GM12878 (cell line): ENCODE measurements around the gene SRC. TPM values are rescaled to one million over a fixed set of nuclear protein-coding genes. Genes with fewer than 3 reads are reported as not detected.

Source experiments
- ATAC-seq: fragments of 200-7000 bp; cut with Tn5 transposase; 3 replicates; pipeline ENCODE4 v1.9.1; 2020; ENCODE audit warnings: mild to moderate bottlenecking, moderate library complexity
- BruUV-seq: library from RNA; stranded (reverse); fragments of 400-500 nt; replicated peaks from 2 replicates; lab custom pipeline; 2021; lab: Mats Ljungman, UMichigan
- CTCF ChIA-PET: fragments of 300-600 bp; sonication (Branson Sonifier 250); formaldehyde crosslinking; extraction: SDS; loops from one replicate; lab custom pipeline; 2021; ENCODE audit warnings: inconsistent platforms; lab: Yijun Ruan, JAX
- POLR2A ChIA-PET: fragments of 350-600 bp; formaldehyde crosslinking; extraction: SDS; loops from one replicate; lab custom pipeline; 2021; ENCODE audit warnings: inconsistent platforms; lab: Charles Lee
- RAD21 ChIA-PET: fragments of 300-600 bp; sonication (Branson Sonifier 250); formaldehyde crosslinking; loops from one replicate; lab custom pipeline; 2023; ENCODE audit warnings: antibody characterized with exemption; ENCODE audit not compliant: unreplicated experiment; lab: Charles Lee
- SMC1A ChIA-PET: fragments of 300-600 bp; sonication (Branson Sonifier 250); formaldehyde crosslinking; loops from one replicate; lab custom pipeline; 2023; ENCODE audit not compliant: unreplicated experiment, uncharacterized antibody; lab: Charles Lee
- DNase-seq: peaks from one replicate; pipeline ENCODE4 v3.0.0-alpha.2; 2011; ENCODE audit warnings: low read depth, low spot score
- FAIRE-seq: peaks from 3 replicates; lab custom pipeline; 2011; peaks lifted over from hg19 to GRCh38; lab: Jason Lieb, UNC
- H2AFZ ChIP-seq: 2 replicates; pipeline ENCODE4 v1.6.0; 2011; ENCODE audit warnings: low read depth, low read length, control low read depth; ENCODE audit not compliant: control insufficient read depth
- H3K27ac ChIP-seq: 2 replicates; pipeline ENCODE4 v1.5.1; 2011; ENCODE audit warnings: control low read depth; ENCODE audit not compliant: control insufficient read depth, insufficient read depth
- H3K27me3 ChIP-seq, 2 experiments: replicated peaks in 1 of 2; 2 replicates each; pipeline versions ENCODE4 v1.6.0 to v1.6.1; 2011; ENCODE audit warnings: low read length in 1 of 2; ENCODE audit not compliant: control insufficient read depth in 2 of 2, insufficient read depth in 2 of 2
- H3K36me3 ChIP-seq, 2 experiments: 2 replicates each; pipeline ENCODE4 v1.5.1; 2011; ENCODE audit warnings: low read length in 1 of 2; ENCODE audit not compliant: control insufficient read depth in 2 of 2, insufficient read depth in 2 of 2
- H3K4me1 ChIP-seq: 2 replicates; pipeline ENCODE4 v1.6.1; 2011; ENCODE audit warnings: mild to moderate bottlenecking, low read length, moderate library complexity, mixed read lengths; ENCODE audit not compliant: control insufficient read depth, insufficient read depth
- H3K4me2 ChIP-seq: 2 replicates; pipeline ENCODE4 v1.6.0; 2011; ENCODE audit warnings: control low read depth; ENCODE audit not compliant: control insufficient read depth, insufficient read depth
- H3K4me3 ChIP-seq: fragments of 200-600 bp; sonication (generic); 2 replicates; pipeline ENCODE4 v1.5.1; 2016
- H3K79me2 ChIP-seq: 2 replicates; pipeline ENCODE4 v1.6.0; 2011; ENCODE audit warnings: low read length; ENCODE audit not compliant: control insufficient read depth, insufficient read depth
- H3K9ac ChIP-seq: 2 replicates; pipeline ENCODE4 v1.8.0; 2011; ENCODE audit warnings: low read length, control low read depth, mixed read lengths; ENCODE audit not compliant: control insufficient read depth, insufficient read depth
- H3K9me3 ChIP-seq: replicated peaks from 3 replicates; pipeline ENCODE4 v1.5.1; 2011; ENCODE audit warnings: mild to moderate bottlenecking, low read length; ENCODE audit not compliant: control insufficient read depth, insufficient read depth
- H4K20me1 ChIP-seq: 2 replicates; pipeline ENCODE4 v1.6.0; 2011; ENCODE audit not compliant: control insufficient read depth, insufficient read depth
- HSF1 ChIP-seq: fragments of 150-350 bp; IDR thresholded peaks from 2 replicates; pipeline ENCODE4 v1.6.1; 2014; ENCODE audit warnings: mild to moderate bottlenecking, low read depth, low read length
- IRF5 ChIP-seq: fragments of 450-650 bp; IDR thresholded peaks from 2 replicates; pipeline ENCODE4 v1.6.1; 2017; ENCODE audit warnings: borderline replicate concordance
- KAT2A ChIP-seq: conservative IDR thresholded peaks from 2 replicates; pipeline ENCODE4 v1.6.1; 2011; ENCODE audit warnings: low read depth, low read length; ENCODE audit not compliant: control insufficient read depth
- TCF3 ChIP-seq: IDR thresholded peaks from 2 replicates; pipeline ENCODE4 v1.6.1; 2012; ENCODE audit warnings: low read depth, mild to moderate bottlenecking, low read length, borderline replicate concordance; ENCODE audit not compliant: insufficient read depth
- ZNF384 ChIP-seq: IDR thresholded peaks from 2 replicates; pipeline ENCODE4 v1.6.1; 2012; ENCODE audit warnings: low read depth, mild to moderate bottlenecking, low read length, improper control_type of control experiment, borderline replicate concordance
- WGBS: methylation state at CpG from one replicate; pipeline ENCODE4 v1.1.6; 2016; ENCODE audit warnings: low lambda C conversion rate; ENCODE audit not compliant: insufficient replicate concordance, insufficient coverage; ENCODE audit errors: missing lambda C conversion rate; 5-methylcytosine and 5-hydroxymethylcytosine counted together
- in situ Hi-C: fragments of 300-500 bp; cut with MboI; formaldehyde crosslinking; loops from 9 replicates; pipeline ENCODE4 v1.14.3; 2018; ENCODE audit warnings: mixed read lengths
- intact Hi-C: fragments of 100-400 bp; cut with micrococcal nuclease; formaldehyde crosslinking; loops from one replicate; pipeline ENCODE4 v1.14.2; 2022; ENCODE audit not compliant: unreplicated experiment
- polyA plus RNA-seq, 11 experiments: library from polyadenylated mRNA; depleted of rRNA in 4 of 11; unstranded in 6 of 11; stranded (reverse) in 5 of 11; fragments of >200 nt; fragmentation: Nextera tagmentation in 4 of 11; fragmentation: Illumina TruSeq in 1 of 11; extraction: Ambion mirVana in 4 of 11; extraction: Trizol in 1 of 11; gene quantifications; 1 replicate in 1 of 11; 2 replicates in 10 of 11; pipeline versions ENCODE4 v1.2.1 to v1.2.3, GENCODE V29; 2011 to 2016; ENCODE audit warnings: inconsistent platforms in 2 of 11, missing spikeins in 2 of 11, low read depth in 1 of 11
- total RNA-seq, 4 experiments: library from RNA; depleted of rRNA in 3 of 4; stranded (reverse); fragments of >200 nt in 3 of 4; fragmentation: Illumina TruSeq in 1 of 4; extraction: Trizol in 1 of 4; gene quantifications; 2 replicates each; pipeline versions ENCODE4 v1.2.1 to v1.2.3, GENCODE V29; 2013 to 2021

Gene SRC
- total and polyA plus RNA-seq, 10 of the 15 experiments (the other 5 are each of a cell fraction or from before 2014, with no cell fraction given): 0.60 to 71.3 (median 27.2) TPM

- TF ChIP-seq HSF1 (no peak), IRF5 (no peak), TCF3 (no peak)
Observed at GRCh38 chr20:37413023-37413334, 67.0 kb downstream of the SRC start (continued).

- Histone ChIP-seq H3K9ac (no peak overlapping the region), H3K27ac (no peak overlapping the region), H3K27me3 (peaks cover 0 to 2% of the 10 kb centered on the region in 2 experiments; a peak in 2 of 4 replicates), H2AFZ (no peak overlapping the region), H3K4me2 (no peak overlapping the region), H3K4me3 (no peak overlapping the region), H3K4me1 (peaks cover 28% of the 10 kb centered on the region), H3K36me3 (no peaks in the 10 kb centered on the region), H4K20me1 (no peaks in the 10 kb centered on the region), H3K79me2 (no peaks in the 10 kb centered on the region), H3K9me3 (no peaks in the 10 kb centered on the region)
- no peak for DNase-seq
- ChIA-PET SMC1A (no interaction called here), CTCF (no interaction called here), RAD21 (no interaction called here), POLR2A (no interaction called here)
- 27% methylated on average over 6 of the region's 9 CpGs for WGBS
- no peak for ATAC-seq
- BruUV-seq: no TSS peak
- intact Hi-C loops (no loop called here), in situ Hi-C loops (no loop called here)
- TF ChIP-seq KAT2A (no peak), ZNF384 (no peak), TCF3 (no peak)
- no peak for FAIRE-seq
Observed at GRCh38 chr20:37413379-37413778, 67.4 kb downstream of the SRC start.
